ENCODE data around the gene SLC26A1.

- TF ChIP-seq POLR2A (IDR thresholded peaks at IDR 0.05): no peak
- TF ChIP-seq CTCF (IDR thresholded peaks at IDR 0.05): no peak
Observed at GRCh38 chr4:968221-968620, 25.0 kb downstream of the SLC26A1 start.
